ENCODE data around the gene FER1L5.

FER1L5 gene

GRCh38 chr2:96703021-96703751 is 60.6 kb downstream of the FER1L5 start:
- DNase-seq (ENCODE audit: low read depth) = no peak
- no peak for TF ChIP-seq CTCF (conservative IDR thresholded peaks at IDR 0.05; ENCODE audit: low read depth, low read length)
- no peak overlapping the region for H3K4me3 ChIP-seq (ENCODE audit: low read depth, low read length)

DNA sequence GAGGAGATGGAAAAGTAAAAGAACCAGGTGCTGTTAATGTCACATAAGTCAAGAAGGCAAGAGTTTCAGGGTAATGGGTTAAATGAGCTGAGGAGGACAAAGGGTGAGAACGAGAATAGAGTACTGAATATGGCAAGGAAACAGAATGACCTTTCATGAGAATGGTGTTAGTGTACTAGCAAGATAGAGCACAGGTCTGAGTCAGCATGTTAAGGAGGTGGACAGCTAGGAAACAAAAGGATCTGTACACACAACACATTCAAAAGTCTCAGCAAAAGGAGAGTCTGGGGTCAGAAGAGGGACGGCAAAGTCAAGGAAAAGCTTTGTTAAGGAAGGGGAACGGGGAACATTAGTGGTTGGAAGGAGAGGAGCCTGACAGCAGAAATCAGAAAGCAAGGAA is 68.4 kb downstream of the FER1L5 start:
- TF ChIP-seq CTCF (conservative IDR thresholded peaks at IDR 0.05; ENCODE audit: low read depth, low read length) = no peak
- DNase-seq (ENCODE audit: low read depth) = no peak
- no peak overlapping the region for H3K4me3 ChIP-seq (ENCODE audit: low read depth, low read length)

DNA sequence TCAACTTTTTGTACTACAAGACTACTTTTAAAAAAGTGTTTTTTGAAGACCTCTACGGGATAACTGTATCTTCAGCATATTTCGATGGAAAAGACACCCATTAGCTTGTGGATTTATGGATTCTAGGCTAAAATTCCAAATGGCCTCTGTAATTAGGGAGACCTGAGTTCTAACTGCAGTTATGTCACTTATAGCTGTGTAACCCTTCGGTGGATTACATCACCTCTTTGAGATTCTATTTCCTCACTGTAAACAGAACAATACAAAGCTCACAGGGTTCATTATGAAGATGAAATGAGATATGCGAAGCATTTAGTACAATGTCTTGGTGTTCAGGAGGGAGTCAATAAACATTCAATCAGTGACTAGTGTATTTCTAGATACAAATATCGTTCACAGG is 73.1 kb downstream of the FER1L5 start:
- DNase-seq (ENCODE audit: low read depth) = peak; percentile 44
- TF ChIP-seq CTCF (conservative IDR thresholded peaks at IDR 0.05; ENCODE audit: low read depth, low read length) = no peak
- H3K4me3 ChIP-seq (ENCODE audit: low read depth, low read length) = no peak overlapping the region

DNA sequence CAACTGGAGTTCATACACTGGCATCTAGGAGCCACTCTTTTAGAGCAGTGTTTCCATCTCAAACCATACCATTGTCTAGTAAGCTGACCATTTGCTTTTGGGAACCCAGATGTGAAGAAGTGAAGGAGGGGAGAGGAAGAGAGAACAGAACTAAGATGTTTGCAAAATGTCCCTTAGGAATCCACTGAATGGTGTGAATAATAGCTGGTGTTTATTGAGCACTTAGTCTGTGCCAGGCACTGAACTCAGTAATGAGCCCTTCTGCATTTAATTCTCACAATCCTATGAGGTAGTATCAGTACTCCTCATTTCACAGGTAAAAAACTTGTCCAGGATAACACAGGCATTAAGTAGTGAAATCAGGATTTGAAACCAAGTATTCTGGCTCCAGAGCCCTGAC is 73.8 kb downstream of the FER1L5 start:
- no peak overlapping the region for H3K4me3 ChIP-seq (ENCODE audit: low read depth, low read length)
- no peak for TF ChIP-seq CTCF (conservative IDR thresholded peaks at IDR 0.05; ENCODE audit: low read depth, low read length)
- no peak for DNase-seq (ENCODE audit: low read depth)

- no peak for TF ChIP-seq CTCF (conservative IDR thresholded peaks at IDR 0.05; ENCODE audit: low read depth, low read length)
- no peak overlapping the region for H3K4me3 ChIP-seq (ENCODE audit: low read depth, low read length)
- DNase-seq (ENCODE audit: low read depth) = no peak
Observed at GRCh38 chr2:96726131-96726530, 83.6 kb downstream of the FER1L5 start.

DNA sequence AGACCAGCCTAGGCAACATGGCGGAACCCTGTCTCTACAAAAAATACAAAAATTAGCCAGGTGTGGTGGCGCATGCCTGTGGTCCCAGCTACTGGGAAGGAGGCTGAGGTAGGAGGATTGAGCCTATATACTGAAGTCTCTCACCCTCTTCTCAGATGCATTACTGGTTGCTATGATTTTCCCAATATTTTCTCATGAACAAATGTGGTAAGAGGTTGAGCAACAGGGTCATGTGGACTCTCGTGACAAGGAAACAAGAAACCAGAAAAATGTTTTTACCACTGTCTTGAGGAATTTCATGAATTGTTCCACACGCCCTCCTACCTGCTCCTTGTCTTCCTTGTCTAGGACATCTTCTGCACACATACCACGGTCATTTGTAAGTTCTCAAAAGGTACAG is 84.9 kb downstream of the FER1L5 start:
- DNase-seq (ENCODE audit: low read depth) = peak; percentile 87
- no peak overlapping the region for H3K4me3 ChIP-seq (ENCODE audit: low read depth, low read length)
- TF ChIP-seq CTCF (conservative IDR thresholded peaks at IDR 0.05; ENCODE audit: low read depth, low read length) = no peak

DNA sequence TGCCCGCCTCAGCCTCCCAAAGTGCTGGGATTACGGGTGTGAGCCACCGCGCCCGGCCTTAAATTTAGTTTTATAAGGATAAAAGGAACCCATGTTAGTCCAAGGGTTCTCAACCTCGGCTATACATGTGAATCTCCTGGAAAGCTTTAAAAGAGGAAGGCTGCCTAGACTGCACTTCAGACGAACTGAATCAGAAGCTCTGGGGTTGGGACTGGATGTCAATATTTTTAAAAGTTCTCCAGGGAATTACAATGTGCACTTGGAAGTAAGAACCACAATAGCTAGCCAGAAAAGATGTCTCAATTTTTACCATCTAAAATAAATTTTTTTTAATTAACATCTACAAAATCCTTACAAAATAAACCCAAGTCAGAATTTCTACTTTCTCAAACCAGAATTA is 87.2 kb downstream of the FER1L5 start:
- TF ChIP-seq CTCF (conservative IDR thresholded peaks at IDR 0.05; ENCODE audit: low read depth, low read length) = no peak

More for the DNA sequence above, 87.2 kb downstream of the FER1L5 start:
- no peak overlapping the region for H3K4me3 ChIP-seq (ENCODE audit: low read depth, low read length)
- no peak for DNase-seq (ENCODE audit: low read depth)
